ENCODE results near the gene ELOVL3.
A peak's percentile ranks its signal among the peaks of the same experiment; 100 is the strongest.
"Not testable (repeated sequence)": the region's sequence is repeated elsewhere in the genome, so short reads cannot be mapped to it uniquely, and the experiment has no call there.

Gene ELOVL3, protein sequence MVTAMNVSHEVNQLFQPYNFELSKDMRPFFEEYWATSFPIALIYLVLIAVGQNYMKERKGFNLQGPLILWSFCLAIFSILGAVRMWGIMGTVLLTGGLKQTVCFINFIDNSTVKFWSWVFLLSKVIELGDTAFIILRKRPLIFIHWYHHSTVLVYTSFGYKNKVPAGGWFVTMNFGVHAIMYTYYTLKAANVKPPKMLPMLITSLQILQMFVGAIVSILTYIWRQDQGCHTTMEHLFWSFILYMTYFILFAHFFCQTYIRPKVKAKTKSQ

DNA sequence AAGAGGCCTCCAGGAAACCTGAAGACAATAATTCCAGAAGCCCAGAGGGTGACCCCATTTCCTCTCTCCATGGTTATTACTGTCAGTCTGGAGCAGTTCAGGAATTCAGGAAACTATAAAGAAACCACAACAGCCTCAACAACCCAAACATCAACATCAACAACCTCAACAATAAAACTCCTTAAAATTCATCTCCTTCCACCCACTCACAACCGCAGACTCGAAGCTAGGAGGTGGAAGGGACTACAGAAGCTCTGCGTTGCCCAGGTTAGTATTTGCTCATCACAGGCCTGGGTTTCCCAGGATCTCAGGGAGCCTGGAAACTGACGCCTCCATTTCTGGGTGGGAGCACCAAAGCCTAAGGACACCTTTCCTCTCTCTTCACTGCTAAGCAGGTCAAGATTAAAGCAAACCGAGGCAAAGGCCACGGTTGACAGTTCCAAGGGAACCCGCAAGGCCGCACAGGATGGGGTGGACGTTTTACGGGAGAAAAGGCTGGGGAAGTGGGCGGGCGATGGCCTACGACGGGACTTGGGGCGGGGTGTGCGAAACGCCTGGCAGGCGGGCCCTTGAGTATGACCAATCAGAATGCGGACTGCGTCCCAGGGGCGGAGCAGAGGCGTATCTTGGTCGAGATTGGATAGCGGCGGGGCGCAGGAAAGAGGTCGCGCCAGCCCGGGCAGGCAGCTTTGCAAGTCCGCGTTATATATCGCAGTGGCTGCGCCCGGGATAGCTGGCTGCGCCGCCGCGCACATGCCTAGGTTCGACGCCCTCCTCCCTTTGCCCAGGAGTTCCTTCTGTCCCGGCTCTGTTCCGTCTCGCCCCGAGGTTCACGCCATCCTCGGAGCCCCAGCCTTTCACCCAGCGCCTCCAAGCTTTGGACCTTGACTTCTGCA is at the start of gene ELOVL3:
TSS of gene ELOVL3 (plus strand) at position 654 of the 896 bp plus-strand sequence. CDS start 250 bp downstream, outside the sequence.
- TF ChIP-seq, protein P1, sequence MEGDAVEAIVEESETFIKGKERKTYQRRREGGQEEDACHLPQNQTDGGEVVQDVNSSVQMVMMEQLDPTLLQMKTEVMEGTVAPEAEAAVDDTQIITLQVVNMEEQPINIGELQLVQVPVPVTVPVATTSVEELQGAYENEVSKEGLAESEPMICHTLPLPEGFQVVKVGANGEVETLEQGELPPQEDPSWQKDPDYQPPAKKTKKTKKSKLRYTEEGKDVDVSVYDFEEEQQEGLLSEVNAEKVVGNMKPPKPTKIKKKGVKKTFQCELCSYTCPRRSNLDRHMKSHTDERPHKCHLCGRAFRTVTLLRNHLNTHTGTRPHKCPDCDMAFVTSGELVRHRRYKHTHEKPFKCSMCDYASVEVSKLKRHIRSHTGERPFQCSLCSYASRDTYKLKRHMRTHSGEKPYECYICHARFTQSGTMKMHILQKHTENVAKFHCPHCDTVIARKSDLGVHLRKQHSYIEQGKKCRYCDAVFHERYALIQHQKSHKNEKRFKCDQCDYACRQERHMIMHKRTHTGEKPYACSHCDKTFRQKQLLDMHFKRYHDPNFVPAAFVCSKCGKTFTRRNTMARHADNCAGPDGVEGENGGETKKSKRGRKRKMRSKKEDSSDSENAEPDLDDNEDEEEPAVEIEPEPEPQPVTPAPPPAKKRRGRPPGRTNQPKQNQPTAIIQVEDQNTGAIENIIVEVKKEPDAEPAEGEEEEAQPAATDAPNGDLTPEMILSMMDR (IDR thresholded peaks at IDR 0.05; ENCODE audit: extremely low read depth, missing control alignments): no peak
- peak; percentile 94 for DNase-seq (ENCODE audit: low spot score)

- no peak for DNase-seq (ENCODE audit: low spot score)
- TF ChIP-seq, protein P1 (IDR thresholded peaks at IDR 0.05; ENCODE audit: extremely low read depth, missing control alignments): no peak
Measured at GRCh38 chr10:102184606-102185005, 41.5 kb upstream of the ELOVL3 start.

DNA sequence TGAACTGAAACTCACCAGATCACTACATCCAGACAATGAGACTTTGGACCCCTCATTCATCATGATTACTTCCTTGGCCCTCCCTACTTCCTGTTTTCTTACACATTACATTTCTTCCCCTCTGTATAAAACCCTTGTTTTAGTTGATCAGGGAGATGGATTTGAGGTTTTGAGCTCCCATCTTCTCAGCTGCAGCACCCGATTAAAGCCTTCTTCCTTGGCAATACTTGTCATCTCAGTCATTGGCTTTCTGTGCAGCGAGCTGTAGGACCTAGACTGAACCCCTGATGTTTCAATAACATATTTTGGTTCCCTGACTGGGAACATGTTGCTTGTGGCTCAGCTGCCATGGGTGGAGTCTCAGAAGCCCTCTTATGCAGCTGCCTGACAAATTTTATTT is 40.8 kb upstream of the ELOVL3 start:
- TF ChIP-seq, protein P1 (IDR thresholded peaks at IDR 0.05; ENCODE audit: extremely low read depth, missing control alignments): no peak
- DNase-seq (ENCODE audit: low spot score): no peak

- TF ChIP-seq, protein P1 (IDR thresholded peaks at IDR 0.05; ENCODE audit: extremely low read depth, missing control alignments): no peak
- no peak for DNase-seq (ENCODE audit: low spot score)
Measured at GRCh38 chr10:102185811-102186527, 40.1 kb upstream of the ELOVL3 start.

GRCh38 chr10:102188298-102188940 is 37.7 kb upstream of the ELOVL3 start:
- no peak for DNase-seq (ENCODE audit: low spot score)
- TF ChIP-seq, protein P1 (IDR thresholded peaks at IDR 0.05; ENCODE audit: extremely low read depth, missing control alignments): no peak

DNA sequence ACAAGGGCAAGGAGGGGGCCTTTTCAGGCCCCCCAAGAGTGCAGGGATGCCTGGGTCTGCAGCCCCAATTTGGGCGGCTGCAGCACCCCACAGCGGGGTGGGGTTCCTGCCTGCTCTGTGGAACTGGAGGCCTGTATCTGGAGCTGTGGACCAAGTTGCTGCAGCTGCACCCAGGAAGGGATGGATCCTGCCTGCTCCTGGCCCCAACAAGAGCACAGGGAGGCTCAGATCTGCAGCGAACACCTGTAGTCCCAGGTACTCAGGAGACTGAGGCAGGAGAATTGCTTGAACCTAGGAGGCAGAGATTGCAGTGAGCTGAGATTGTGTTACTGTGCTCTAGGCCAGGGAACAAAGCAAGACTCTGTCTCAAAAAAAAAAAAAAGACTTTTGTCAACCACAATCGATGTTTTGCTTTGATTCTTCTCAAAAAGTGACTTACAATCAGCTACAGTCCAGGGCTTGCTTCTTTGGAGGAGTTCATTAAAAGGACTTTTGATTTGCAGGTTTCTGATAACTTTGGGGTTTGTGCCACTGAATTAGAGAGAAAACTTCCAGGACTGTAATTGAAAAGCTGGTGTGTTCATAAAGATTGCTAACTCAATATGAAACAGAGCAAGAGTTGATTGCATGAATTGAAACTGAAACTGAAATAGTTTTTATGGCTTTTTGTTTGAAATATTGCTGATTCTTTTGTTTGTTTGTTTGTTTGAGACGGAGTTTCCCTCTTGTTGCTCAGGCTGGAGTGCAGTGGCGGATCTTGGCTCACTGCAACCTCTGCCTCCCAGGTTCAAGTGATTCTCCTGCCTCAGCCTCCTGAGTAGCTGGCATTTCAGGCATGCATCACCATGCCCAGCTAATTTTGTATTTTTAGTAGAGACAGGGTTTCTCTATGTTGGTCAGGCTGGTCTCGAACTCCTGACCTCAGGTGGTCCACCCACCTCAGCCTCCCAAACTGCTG is 36.9 kb upstream of the ELOVL3 start:
- not testable (repeated sequence) for DNase-seq (ENCODE audit: low spot score)

Data from GM20000 (cell line).